ENCODE measurements around the gene SAP25.
"Not testable (repeated sequence)": the region's sequence is repeated elsewhere in the genome, so short reads cannot be mapped to it uniquely, and the experiment has no call there.

SAP25 gene

DNA sequence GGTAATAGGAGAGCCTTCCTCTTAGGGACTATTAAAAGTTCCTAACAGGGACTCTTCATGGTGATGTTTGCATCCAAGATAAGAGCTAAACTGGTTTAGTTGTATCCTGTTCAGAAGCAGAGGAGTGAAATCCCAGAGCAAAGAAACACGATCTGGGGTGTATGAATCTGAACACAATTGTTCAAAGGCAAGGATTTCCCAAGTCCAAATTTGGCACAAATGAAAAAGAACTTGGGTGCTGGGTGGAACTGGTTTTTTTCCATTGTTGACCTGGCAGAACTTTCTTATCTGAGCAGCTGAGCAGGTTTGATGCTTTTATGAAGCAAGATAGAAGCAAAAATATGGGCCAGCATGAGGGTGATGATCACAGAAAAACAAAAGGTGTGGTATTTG, 28.7 kb downstream of the SAP25 start:
- no peaks in the 10 kb centered on the region for H3K9me3 ChIP-seq (ENCODE audit: insufficient read depth, low read length)
- H3K4me1 ChIP-seq (ENCODE audit: low read length) = peaks cover 95% of the 10 kb centered on the region
- H2AFZ ChIP-seq (ENCODE audit: low read depth, low read length) = no peak overlapping the region
- peaks cover 67% of the 10 kb centered on the region for H3K79me2 ChIP-seq (ENCODE audit: low read length)
- peak overlapping the region; percentile 99 for H3K27ac ChIP-seq (ENCODE audit: low read length)
- peak overlapping the region; percentile 67 for H3K4me3 ChIP-seq (ENCODE audit: low read length)
- peak overlapping the region; percentile 92 for H3K4me2 ChIP-seq (ENCODE audit: low read length)
- H4K20me1 ChIP-seq (ENCODE audit: insufficient read depth, low read length) = no peaks in the 10 kb centered on the region
- peaks cover 10% of the 10 kb centered on the region for H3K36me3 ChIP-seq (replicated peaks; ENCODE audit: low read depth, low read length)
- TF ChIP-seq, protein P1, sequence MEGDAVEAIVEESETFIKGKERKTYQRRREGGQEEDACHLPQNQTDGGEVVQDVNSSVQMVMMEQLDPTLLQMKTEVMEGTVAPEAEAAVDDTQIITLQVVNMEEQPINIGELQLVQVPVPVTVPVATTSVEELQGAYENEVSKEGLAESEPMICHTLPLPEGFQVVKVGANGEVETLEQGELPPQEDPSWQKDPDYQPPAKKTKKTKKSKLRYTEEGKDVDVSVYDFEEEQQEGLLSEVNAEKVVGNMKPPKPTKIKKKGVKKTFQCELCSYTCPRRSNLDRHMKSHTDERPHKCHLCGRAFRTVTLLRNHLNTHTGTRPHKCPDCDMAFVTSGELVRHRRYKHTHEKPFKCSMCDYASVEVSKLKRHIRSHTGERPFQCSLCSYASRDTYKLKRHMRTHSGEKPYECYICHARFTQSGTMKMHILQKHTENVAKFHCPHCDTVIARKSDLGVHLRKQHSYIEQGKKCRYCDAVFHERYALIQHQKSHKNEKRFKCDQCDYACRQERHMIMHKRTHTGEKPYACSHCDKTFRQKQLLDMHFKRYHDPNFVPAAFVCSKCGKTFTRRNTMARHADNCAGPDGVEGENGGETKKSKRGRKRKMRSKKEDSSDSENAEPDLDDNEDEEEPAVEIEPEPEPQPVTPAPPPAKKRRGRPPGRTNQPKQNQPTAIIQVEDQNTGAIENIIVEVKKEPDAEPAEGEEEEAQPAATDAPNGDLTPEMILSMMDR (IDR thresholded peaks at IDR 0.05; ENCODE audit: low read depth, low read length) = no peak
- no peak for TF ChIP-seq EZH2phosphoT487 (IDR thresholded peaks at IDR 0.05; ENCODE audit: low read depth)
- peak overlapping the region; percentile 82 for H3K9ac ChIP-seq (ENCODE audit: low read length)
- H3K27me3 ChIP-seq (ENCODE audit: low read depth, low read length) = no peaks in the 10 kb centered on the region

DNA sequence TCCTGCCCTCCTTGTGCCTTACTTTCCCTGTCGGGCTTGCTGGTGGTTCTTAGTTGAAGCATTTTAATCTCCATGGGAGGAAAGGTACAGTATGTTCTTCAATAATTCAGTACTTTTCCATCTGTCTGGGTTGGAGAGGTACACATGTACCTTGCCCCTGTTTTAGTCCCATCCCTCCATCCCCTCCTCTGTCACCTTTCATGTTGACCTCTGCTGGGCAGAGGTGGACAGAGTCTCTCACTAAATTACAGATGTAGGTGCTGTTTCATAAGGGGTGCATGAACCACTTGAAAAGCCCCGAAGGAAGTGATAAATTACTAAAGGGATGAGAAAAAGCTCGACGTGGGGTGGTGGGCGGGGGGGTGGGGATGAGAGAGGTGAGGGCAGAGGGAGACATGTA, 29.3 kb downstream of the SAP25 start:
- peaks cover 72% of the 10 kb centered on the region for H3K79me2 ChIP-seq (ENCODE audit: low read length)
- H3K9ac ChIP-seq (ENCODE audit: low read length) = peak overlapping the region; percentile 82
- H3K27me3 ChIP-seq (ENCODE audit: low read depth, low read length) = no peaks in the 10 kb centered on the region
- H3K9me3 ChIP-seq (ENCODE audit: insufficient read depth, low read length) = no peaks in the 10 kb centered on the region
- peak overlapping the region; percentile 67 for H3K4me3 ChIP-seq (ENCODE audit: low read length)
- no peak overlapping the region for H2AFZ ChIP-seq (ENCODE audit: low read depth, low read length)
- TF ChIP-seq, protein P1 (IDR thresholded peaks at IDR 0.05; ENCODE audit: low read depth, low read length) = no peak
- TF ChIP-seq EZH2phosphoT487 (IDR thresholded peaks at IDR 0.05; ENCODE audit: low read depth) = no peak
- H4K20me1 ChIP-seq (ENCODE audit: insufficient read depth, low read length) = no peaks in the 10 kb centered on the region
- peaks cover 92% of the 10 kb centered on the region for H3K4me1 ChIP-seq (ENCODE audit: low read length)
- H3K36me3 ChIP-seq (replicated peaks; ENCODE audit: low read depth, low read length) = peaks cover 10% of the 10 kb centered on the region
- H3K27ac ChIP-seq (ENCODE audit: low read length) = peak overlapping the region; percentile 99
- H3K4me2 ChIP-seq (ENCODE audit: low read length) = peak overlapping the region; percentile 92

DNA sequence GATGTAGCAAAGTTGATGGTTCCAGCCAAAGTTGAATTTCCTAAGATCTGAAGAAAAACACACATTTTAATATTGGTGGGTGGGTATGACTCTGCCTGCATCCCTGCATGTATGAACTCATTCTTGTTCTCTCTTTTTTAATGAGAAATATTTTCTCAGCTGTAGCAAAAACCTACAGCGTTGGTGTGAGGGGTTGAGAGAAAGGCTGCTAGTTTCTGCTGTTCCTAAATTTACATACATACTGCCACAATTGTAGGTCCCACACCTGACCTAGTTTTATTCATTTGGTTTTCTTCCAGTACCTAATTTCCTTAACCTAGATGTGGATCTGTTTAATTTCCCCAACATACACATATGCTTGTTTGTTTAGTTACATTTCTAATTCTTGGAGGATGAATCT, 30.1 kb downstream of the SAP25 start:
- Histone ChIP-seq H3K4me3 (ENCODE audit: low read length) (peak overlapping the region; percentile 41), H4K20me1 (ENCODE audit: insufficient read depth, low read length) (no peaks in the 10 kb centered on the region), H3K36me3 (replicated peaks; ENCODE audit: low read depth, low read length) (peaks cover 6% of the 10 kb centered on the region), H3K27me3 (ENCODE audit: low read depth, low read length) (no peaks in the 10 kb centered on the region), H3K4me1 (ENCODE audit: low read length) (peaks cover 86% of the 10 kb centered on the region), H3K27ac (ENCODE audit: low read length) (peak overlapping the region; percentile 99), H3K4me2 (ENCODE audit: low read length) (peak overlapping the region; percentile 92), H3K79me2 (ENCODE audit: low read length) (peaks cover 70% of the 10 kb centered on the region), H2AFZ (ENCODE audit: low read depth, low read length) (no peak overlapping the region), H3K9me3 (ENCODE audit: insufficient read depth, low read length) (no peaks in the 10 kb centered on the region), H3K9ac (ENCODE audit: low read length) (peak overlapping the region; percentile 82)
- TF ChIP-seq EZH2phosphoT487 (IDR thresholded peaks at IDR 0.05; ENCODE audit: low read depth) = no peak
- TF ChIP-seq, protein P1 (IDR thresholded peaks at IDR 0.05; ENCODE audit: low read depth, low read length) = no peak

DNA sequence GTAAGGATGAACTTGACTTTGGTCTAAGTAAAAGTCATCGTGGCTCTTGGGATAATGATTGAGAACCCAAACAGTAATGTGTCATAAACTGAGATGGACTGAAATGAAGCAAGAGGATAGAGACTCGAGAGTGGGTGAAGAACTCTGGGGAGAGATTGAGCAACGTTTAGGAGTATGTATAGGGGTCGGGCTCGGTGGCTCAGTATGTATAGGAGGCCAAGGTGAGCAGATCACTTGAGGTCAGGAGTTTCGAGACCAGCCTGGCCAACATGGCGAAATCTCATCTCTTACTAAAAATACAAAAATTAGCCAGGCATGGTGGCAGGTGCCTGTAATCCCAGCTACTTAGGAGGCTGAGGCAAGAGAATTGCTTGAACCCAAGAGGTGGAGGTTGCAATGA, 32.4 kb downstream of the SAP25 start:
- H3K27ac ChIP-seq (ENCODE audit: low read length) = peak overlapping the region; percentile 99
- H3K79me2 ChIP-seq (ENCODE audit: low read length) = peaks cover 49% of the 10 kb centered on the region
- H3K4me3 ChIP-seq (ENCODE audit: low read length) = peak overlapping the region; percentile 61
- peak overlapping the region; percentile 92 for H3K4me2 ChIP-seq (ENCODE audit: low read length)
- H3K4me1 ChIP-seq (ENCODE audit: low read length) = peaks cover 63% of the 10 kb centered on the region
- H4K20me1 ChIP-seq (ENCODE audit: insufficient read depth, low read length); H2AFZ ChIP-seq (ENCODE audit: low read depth, low read length); H3K27me3 ChIP-seq (ENCODE audit: low read depth, low read length); H3K36me3 ChIP-seq (replicated peaks; ENCODE audit: low read depth, low read length); H3K9me3 ChIP-seq (ENCODE audit: insufficient read depth, low read length): not testable (repeated sequence)
- H3K9ac ChIP-seq (ENCODE audit: low read length) = peak overlapping the region; percentile 61
